IPS-15b (cell line): Measurements from ENCODE around the gene COMP.
"Not testable (repeated sequence)": the region's sequence is repeated elsewhere in the genome, so short reads cannot be mapped to it uniquely, and the experiment has no call there.

ENCODE experiments used
- H3K27me3 ChIP-seq: one replicate; pipeline ENCODE4 v1.6.1; 2013; ENCODE audit warnings: low read length; ENCODE audit not compliant: control insufficient read depth, insufficient read depth
- H3K36me3 ChIP-seq: one replicate; pipeline ENCODE4 v1.6.1; 2013; ENCODE audit warnings: low read length; ENCODE audit not compliant: control insufficient read depth, insufficient read depth
- H3K4me1 ChIP-seq: one replicate; pipeline ENCODE4 v1.6.1; 2013; ENCODE audit warnings: mild to moderate bottlenecking, low read length; ENCODE audit not compliant: control insufficient read depth, insufficient read depth
- H3K4me3 ChIP-seq: one replicate; pipeline ENCODE4 v1.5.1; 2013; ENCODE audit warnings: low read depth, low read length
- H3K9ac ChIP-seq: one replicate; pipeline ENCODE4 v1.6.1; 2013; ENCODE audit warnings: low read depth, mild to moderate bottlenecking, low read length
- H3K9me3 ChIP-seq: one replicate; pipeline ENCODE4 v1.6.1; 2013; ENCODE audit warnings: mild to moderate bottlenecking, low read length; ENCODE audit not compliant: control insufficient read depth, insufficient read depth

The COMP gene

GRCh38 chr19:18736415-18737336 lies 54.4 kb downstream of the COMP start:
- Histone ChIP-seq H3K36me3 (no peaks in the 10 kb centered on the region), H3K9me3 (no peaks in the 10 kb centered on the region), H3K9ac (no peak overlapping the region), H3K4me3 (no peak overlapping the region), H3K4me1 (no peaks in the 10 kb centered on the region), H3K27me3 (no peaks in the 10 kb centered on the region)

GRCh38 chr19:18735752-18736151 lies 55.4 kb downstream of the COMP start:
- Histone ChIP-seq H3K4me1 (no peaks in the 10 kb centered on the region), H3K9me3 (no peaks in the 10 kb centered on the region), H3K4me3 (no peak overlapping the region), H3K27me3 (no peaks in the 10 kb centered on the region), H3K36me3 (no peaks in the 10 kb centered on the region), H3K9ac (no peak overlapping the region)

- no peak overlapping the region for H3K9ac ChIP-seq
- no peaks in the 10 kb centered on the region for H3K9me3 ChIP-seq
- no peaks in the 10 kb centered on the region for H3K36me3 ChIP-seq
- H3K4me3 ChIP-seq: no peak overlapping the region
- H3K27me3 ChIP-seq: no peaks in the 10 kb centered on the region
- H3K4me1 ChIP-seq: no peaks in the 10 kb centered on the region
Observed at GRCh38 chr19:18735324-18735723, 55.8 kb downstream of the COMP start.

- H3K4me3 ChIP-seq, H3K4me1 ChIP-seq, H3K36me3 ChIP-seq, H3K9me3 ChIP-seq, H3K9ac ChIP-seq, H3K27me3 ChIP-seq: not testable (repeated sequence)
Observed at GRCh38 chr19:18733762-18734332, 57.3 kb downstream of the COMP start.

GRCh38 chr19:18733196-18733647 lies 57.9 kb downstream of the COMP start:
- H3K9ac ChIP-seq: no peak overlapping the region
- H3K27me3 ChIP-seq: no peaks in the 10 kb centered on the region
- H3K4me3 ChIP-seq: no peak overlapping the region
- no peaks in the 10 kb centered on the region for H3K4me1 ChIP-seq
- H3K9me3 ChIP-seq: no peaks in the 10 kb centered on the region
- no peaks in the 10 kb centered on the region for H3K36me3 ChIP-seq
